Ovary (tissue), 3 donors: ENCODE results near the gene ATP13A4.

Experiments used
- CTCF ChIP-seq, 3 donors: fragments of 450-650 bp in 2 of 3; fragments of 200-600 bp in 1 of 3; IDR thresholded peaks; one replicate each; pipeline versions ENCODE4 v1.5.1 to v1.8.0; 2016 to 2022; ENCODE audit warnings: antibody characterized with exemption in 3 of 3, mild to moderate bottlenecking in 1 of 3
- EP300 ChIP-seq: sonication (generic); formaldehyde crosslinking; IDR thresholded peaks from one replicate; pipeline ENCODE4 v1.6.1; 2017; ENCODE audit warnings: antibody characterized with exemption
- POLR2A ChIP-seq: fragments of 450-650 bp; IDR thresholded peaks from one replicate; pipeline ENCODE4 v1.6.1; 2017; ENCODE audit warnings: antibody characterized with exemption, mild to moderate bottlenecking, moderate library complexity
- donor health status: DM: no; HTN: no; CAD: no.

GRCh38 chr3:193522473-193522872, 32.2 kb downstream of the ATP13A4 start:
- no peak for TF ChIP-seq CTCF (IDR thresholded peaks at IDR 0.05)
- TF ChIP-seq POLR2A, result no peak
- TF ChIP-seq EP300, result no peak
